ENCODE measurements around the gene MARCHF4. TPM values are rescaled to one million over a fixed set of nuclear protein-coding genes. Genes with fewer than 3 reads are reported as not detected.

The MARCHF4 gene
- total and polyA plus RNA-seq, 2 of the 8 experiments (the other 6 are each of a cell fraction or from before 2014, with no cell fraction given), result 1.9 to 2.9 TPM

GRCh38 chr2:216415541-216415940, 43.3 kb upstream of the MARCHF4 start (continued):
- TF ChIP-seq GTF2F1 (IDR thresholded peaks at IDR 0.05; ENCODE audit: borderline replicate concordance, low read depth, low read length) (no peak), CTBP2 (IDR thresholded peaks at IDR 0.05; ENCODE audit: borderline replicate concordance, insufficient read depth, insufficient read length, low read length) (no peak), EGR1 (IDR thresholded peaks at IDR 0.05; ENCODE audit: borderline replicate concordance, low read depth, low read length) (no peak), E2F6 (IDR thresholded peaks at IDR 0.05) (no peak), SAP30 (IDR thresholded peaks at IDR 0.05; ENCODE audit: insufficient read depth, insufficient replicate concordance, low read length) (no peak), RBBP5 (IDR thresholded peaks at IDR 0.05; ENCODE audit: borderline replicate concordance, low read depth, low read length) (no peak), BCL11A (IDR thresholded peaks at IDR 0.05; ENCODE audit: low read depth in 2 of 2, low read length in 2 of 2) (no peak), RXRA (IDR thresholded peaks at IDR 0.05; ENCODE audit: insufficient read depth, low read depth, low read length) (no peak)
- TF ChIP-seq, protein P1, sequence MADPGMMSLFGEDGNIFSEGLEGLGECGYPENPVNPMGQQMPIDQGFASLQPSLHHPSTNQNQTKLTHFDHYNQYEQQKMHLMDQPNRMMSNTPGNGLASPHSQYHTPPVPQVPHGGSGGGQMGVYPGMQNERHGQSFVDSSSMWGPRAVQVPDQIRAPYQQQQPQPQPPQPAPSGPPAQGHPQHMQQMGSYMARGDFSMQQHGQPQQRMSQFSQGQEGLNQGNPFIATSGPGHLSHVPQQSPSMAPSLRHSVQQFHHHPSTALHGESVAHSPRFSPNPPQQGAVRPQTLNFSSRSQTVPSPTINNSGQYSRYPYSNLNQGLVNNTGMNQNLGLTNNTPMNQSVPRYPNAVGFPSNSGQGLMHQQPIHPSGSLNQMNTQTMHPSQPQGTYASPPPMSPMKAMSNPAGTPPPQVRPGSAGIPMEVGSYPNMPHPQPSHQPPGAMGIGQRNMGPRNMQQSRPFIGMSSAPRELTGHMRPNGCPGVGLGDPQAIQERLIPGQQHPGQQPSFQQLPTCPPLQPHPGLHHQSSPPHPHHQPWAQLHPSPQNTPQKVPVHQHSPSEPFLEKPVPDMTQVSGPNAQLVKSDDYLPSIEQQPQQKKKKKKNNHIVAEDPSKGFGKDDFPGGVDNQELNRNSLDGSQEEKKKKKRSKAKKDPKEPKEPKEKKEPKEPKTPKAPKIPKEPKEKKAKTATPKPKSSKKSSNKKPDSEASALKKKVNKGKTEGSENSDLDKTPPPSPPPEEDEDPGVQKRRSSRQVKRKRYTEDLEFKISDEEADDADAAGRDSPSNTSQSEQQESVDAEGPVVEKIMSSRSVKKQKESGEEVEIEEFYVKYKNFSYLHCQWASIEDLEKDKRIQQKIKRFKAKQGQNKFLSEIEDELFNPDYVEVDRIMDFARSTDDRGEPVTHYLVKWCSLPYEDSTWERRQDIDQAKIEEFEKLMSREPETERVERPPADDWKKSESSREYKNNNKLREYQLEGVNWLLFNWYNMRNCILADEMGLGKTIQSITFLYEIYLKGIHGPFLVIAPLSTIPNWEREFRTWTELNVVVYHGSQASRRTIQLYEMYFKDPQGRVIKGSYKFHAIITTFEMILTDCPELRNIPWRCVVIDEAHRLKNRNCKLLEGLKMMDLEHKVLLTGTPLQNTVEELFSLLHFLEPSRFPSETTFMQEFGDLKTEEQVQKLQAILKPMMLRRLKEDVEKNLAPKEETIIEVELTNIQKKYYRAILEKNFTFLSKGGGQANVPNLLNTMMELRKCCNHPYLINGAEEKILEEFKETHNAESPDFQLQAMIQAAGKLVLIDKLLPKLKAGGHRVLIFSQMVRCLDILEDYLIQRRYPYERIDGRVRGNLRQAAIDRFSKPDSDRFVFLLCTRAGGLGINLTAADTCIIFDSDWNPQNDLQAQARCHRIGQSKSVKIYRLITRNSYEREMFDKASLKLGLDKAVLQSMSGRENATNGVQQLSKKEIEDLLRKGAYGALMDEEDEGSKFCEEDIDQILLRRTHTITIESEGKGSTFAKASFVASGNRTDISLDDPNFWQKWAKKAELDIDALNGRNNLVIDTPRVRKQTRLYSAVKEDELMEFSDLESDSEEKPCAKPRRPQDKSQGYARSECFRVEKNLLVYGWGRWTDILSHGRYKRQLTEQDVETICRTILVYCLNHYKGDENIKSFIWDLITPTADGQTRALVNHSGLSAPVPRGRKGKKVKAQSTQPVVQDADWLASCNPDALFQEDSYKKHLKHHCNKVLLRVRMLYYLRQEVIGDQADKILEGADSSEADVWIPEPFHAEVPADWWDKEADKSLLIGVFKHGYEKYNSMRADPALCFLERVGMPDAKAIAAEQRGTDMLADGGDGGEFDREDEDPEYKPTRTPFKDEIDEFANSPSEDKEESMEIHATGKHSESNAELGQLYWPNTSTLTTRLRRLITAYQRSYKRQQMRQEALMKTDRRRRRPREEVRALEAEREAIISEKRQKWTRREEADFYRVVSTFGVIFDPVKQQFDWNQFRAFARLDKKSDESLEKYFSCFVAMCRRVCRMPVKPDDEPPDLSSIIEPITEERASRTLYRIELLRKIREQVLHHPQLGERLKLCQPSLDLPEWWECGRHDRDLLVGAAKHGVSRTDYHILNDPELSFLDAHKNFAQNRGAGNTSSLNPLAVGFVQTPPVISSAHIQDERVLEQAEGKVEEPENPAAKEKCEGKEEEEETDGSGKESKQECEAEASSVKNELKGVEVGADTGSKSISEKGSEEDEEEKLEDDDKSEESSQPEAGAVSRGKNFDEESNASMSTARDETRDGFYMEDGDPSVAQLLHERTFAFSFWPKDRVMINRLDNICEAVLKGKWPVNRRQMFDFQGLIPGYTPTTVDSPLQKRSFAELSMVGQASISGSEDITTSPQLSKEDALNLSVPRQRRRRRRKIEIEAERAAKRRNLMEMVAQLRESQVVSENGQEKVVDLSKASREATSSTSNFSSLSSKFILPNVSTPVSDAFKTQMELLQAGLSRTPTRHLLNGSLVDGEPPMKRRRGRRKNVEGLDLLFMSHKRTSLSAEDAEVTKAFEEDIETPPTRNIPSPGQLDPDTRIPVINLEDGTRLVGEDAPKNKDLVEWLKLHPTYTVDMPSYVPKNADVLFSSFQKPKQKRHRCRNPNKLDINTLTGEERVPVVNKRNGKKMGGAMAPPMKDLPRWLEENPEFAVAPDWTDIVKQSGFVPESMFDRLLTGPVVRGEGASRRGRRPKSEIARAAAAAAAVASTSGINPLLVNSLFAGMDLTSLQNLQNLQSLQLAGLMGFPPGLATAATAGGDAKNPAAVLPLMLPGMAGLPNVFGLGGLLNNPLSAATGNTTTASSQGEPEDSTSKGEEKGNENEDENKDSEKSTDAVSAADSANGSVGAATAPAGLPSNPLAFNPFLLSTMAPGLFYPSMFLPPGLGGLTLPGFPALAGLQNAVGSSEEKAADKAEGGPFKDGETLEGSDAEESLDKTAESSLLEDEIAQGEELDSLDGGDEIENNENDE (IDR thresholded peaks at IDR 0.05; ENCODE audit: insufficient replicate concordance, low read length), result no peak
- TF ChIP-seq, protein P2, sequence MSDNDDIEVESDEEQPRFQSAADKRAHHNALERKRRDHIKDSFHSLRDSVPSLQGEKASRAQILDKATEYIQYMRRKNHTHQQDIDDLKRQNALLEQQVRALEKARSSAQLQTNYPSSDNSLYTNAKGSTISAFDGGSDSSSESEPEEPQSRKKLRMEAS (IDR thresholded peaks at IDR 0.05), result no peak

Measured in H1 (cell line).